GM19463 (cell line): Measurements from ENCODE around the gene CNOT4.
A peak's percentile ranks its signal among the peaks of the same experiment; 100 is the strongest.
"Not testable (repeated sequence)": the region's sequence is repeated elsewhere in the genome, so short reads cannot be mapped to it uniquely, and the experiment has no call there.

Experiments
- ATAC-seq: cut with Tn5 transposase; IDR thresholded peaks from one replicate; pipeline ENCODE4 v1.9.1; 2021; ENCODE audit warnings: mild to moderate bottlenecking, moderate library complexity; ENCODE audit not compliant: unreplicated experiment

Gene CNOT4

GRCh38 chr7:135366843-135367508 lies 142.9 kb downstream of the CNOT4 start:
- no peak for ATAC-seq

GRCh38 chr7:135365721-135366120 lies 144.2 kb downstream of the CNOT4 start:
- ATAC-seq = no peak

DNA sequence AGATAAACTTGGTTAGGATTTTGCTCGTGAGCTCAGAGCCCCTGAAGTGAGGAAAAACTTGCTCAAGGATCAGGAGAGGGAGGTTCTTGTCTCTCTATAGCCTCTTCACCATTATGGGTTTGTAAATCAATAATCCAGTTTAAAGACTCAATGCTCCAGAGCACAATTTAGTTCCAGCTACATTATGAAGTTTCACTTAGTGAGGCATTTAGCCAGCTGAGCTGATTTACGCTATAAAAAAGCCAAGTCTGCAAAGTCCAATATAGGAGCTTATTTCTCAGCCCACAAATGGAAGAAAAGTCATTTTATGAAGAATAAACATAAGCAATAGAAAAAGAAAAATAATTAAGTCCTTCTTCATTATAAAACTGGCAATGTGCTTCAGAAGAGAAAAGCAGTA lies 145.7 kb downstream of the CNOT4 start:
- no peak for ATAC-seq

DNA sequence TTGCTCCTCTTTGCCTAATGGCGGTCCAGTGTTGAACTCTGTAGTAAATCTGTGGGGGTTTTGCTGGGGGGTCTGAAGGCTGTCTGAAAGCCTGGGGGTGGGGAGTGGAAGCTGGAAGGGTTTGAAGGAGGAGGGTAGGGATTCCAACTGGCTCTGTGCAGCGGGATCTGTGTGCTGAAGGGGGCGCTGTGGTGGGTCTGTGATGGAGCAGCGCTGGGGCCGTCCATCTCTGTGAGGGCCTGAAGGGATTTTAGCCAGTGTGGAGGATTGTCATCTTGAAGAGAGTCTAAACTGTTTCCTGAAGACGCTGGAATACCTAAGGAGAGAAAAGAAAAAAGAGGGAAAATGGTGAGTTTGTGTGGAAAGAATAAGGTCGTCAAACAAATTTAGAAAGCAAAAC lies 147.0 kb downstream of the CNOT4 start:
- ATAC-seq = no peak

GRCh38 chr7:135361788-135362187 lies 148.1 kb downstream of the CNOT4 start:
- ATAC-seq = no peak

GRCh38 chr7:135359615-135360014 lies 150.3 kb downstream of the CNOT4 start:
- no peak for ATAC-seq

DNA sequence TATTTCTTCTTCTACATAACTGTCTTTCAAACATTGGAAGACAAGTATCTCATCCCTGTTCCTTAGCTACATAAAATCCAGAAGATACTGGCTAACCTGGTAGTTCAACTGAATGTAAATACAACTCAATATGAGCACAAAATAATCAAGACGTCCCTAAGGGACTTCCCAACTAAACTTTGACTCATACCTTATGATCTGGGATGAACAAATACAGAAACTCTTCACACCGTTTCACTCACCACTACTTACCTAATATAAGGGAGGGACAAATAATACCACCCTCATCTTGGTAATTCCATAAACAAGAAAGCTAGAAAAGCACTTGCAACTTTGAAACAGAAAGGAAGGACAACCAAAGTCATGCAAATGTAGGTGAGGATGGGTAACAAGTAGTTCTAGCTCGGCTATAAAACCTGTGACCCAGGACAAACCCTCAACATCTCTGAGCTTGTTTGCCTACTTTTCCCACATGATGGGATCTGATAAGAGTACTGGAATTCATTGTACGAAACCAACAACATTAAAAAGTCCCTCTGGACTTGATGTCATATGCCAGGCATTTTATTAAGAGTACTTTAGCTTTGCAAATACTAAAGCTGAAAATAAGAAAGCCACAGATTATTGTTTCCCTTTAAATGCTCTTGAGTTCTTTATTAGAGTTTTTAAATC lies 154.4 kb downstream of the CNOT4 start:
- ATAC-seq = no peak

DNA sequence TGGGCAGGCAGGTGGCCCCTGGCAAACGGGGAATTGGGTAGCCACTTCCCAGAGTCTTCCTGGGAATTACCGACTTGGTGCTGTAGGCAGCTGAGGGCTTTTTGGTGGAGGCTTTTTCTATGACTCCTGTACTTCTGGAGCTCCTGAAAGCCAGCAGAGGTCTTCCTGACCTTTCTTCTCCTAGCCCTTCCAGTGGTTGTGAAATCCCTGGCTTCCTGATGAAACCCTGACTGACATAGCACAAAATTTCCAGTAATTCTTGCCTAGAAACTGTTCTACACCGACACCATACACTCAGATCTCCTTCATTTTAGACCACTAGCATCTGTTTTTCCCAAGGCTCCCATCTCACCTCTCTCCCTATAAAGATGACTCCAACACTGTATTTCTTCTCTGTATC lies 156.1 kb downstream of the CNOT4 start:
- ATAC-seq = no peak

GRCh38 chr7:135352285-135352684 lies 157.6 kb downstream of the CNOT4 start:
- no peak for ATAC-seq

DNA sequence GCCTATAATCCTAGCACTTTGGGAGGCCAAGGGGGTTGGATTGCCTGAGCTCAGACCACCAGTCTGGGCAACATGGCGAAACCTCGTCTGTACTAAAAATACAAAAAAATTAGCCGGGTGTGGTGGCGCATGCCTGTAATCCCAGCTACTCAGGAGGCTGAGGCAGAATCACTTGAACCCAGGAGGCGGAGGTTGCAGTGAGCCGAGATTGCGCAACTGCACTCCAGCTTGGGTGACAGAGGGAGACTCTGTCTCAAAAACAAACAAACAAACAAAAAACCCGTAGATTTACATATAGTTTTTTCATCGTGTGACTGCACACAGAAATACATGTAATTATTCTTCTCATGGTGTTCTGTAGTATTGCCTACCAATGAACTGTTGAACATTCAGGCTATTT lies 158.8 kb downstream of the CNOT4 start:
- ATAC-seq = not testable (repeated sequence)

DNA sequence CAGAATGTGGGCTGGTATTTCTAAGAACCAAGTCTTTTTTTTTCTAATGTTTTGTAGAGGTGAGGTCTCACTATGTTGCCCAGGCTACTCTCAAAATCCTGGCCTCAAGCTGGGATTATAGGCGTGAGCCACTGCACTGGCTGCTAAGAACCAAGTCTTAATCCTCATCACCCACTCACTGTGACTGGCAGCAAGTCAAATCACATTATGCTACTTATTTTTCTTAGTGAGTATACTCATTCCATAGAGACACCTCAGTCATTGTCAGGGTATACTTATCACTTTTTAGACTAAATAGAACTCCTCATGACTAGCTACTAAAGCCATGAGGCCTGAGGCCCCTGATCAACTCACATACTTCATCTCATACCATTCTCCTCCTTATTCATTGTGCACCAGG lies 160.2 kb downstream of the CNOT4 start:
- ATAC-seq = no peak

DNA sequence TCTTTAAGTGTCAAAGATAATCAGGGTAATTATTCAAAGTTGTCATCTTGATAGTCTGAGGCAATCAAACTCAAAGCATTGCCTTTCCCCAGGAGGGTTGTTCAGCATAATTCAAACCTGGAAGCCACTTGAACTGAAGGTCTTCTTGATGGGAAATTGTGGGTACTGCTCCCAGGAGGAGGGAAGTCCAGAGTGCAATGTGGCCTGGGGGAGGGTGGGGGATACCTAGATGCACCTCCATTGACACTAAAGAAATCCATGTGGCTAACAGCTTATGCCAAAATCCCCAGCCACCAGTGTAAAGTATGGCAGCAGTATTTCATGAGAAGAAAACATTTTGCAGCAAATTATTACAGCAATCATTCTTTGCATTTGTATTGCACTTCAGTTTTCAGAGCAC lies 161.4 kb downstream of the CNOT4 start:
- no peak for ATAC-seq

- ATAC-seq = no peak
These were observed 166.5 kb downstream of the CNOT4 start for GRCh38 chr7:135343361-135343760.

- no peak for ATAC-seq
These were observed 167.0 kb downstream of the CNOT4 start for GRCh38 chr7:135342887-135343286.

DNA sequence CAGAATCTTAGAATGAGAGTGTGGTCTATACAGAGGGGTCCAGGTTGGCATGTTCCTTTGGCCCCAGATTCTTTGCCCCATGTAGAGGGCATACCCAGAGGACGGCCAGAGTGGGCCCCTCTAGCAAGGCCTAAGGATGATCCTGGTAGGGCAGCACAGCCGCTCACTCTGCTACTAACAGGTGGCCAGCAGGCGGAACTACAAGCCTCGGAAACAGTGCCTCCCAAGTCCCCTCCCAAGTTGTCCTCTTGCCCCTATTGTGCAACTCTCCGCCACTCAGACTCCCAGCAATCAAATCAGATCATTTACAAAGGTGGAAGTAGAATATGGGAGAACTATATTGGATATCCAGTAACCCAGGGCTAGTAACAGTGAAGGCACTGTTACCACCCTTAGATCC lies 168.9 kb downstream of the CNOT4 start:
- no peak for ATAC-seq

DNA sequence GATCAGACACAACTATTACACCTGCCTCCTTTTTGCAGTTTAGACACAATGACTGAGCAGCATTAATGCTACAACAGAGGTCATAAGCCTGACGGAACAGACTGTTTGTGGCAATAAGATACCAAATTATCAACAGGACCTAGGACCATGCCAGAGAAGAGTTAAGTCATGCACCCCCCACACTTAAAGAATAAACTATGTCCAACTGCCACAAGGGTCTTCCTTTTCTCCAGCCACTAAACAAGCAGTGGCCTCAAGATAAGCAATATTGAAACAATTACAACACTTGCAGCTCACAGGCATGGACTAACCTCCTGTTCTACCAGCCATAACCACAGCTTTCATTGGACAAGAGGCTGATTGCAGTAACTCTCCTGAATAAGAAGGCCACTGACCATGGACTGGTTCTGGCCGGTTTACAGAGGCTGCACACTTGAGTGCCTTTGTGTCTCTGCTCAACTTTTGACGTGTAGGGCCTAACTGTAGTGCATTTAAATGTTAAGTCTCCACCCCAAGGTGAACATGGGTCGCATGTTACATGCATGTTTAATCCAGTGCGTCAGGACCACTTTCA lies 171.8 kb downstream of the CNOT4 start:
- no peak for ATAC-seq

GRCh38 chr7:135337506-135337905 lies 172.4 kb downstream of the CNOT4 start:
- no peak for ATAC-seq

DNA sequence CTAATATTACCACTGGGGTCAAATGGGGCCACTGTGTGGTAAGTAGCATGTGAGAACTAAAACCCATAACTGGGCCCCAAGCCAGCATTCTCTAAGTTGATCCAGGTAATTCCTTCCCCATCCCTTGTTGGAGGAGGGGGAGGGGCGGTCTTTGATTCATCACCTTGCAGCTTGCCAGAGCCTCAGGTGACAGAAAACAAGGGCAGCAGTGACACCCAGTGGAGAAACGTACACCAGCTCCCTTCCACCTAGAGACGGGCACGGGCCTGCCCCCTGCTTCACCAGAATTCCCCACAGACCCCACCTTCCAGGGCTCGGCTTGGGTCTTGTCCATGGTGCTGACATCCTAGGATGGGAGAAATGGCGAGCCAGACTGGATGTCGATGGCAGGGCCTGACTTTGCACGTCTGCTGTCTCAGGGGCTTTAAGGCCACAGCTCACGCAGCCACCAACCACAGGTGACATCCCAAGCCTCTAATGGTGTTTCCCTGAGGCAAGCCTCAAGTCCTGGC lies 174.2 kb downstream of the CNOT4 start:
- peak; percentile 75 for ATAC-seq

DNA sequence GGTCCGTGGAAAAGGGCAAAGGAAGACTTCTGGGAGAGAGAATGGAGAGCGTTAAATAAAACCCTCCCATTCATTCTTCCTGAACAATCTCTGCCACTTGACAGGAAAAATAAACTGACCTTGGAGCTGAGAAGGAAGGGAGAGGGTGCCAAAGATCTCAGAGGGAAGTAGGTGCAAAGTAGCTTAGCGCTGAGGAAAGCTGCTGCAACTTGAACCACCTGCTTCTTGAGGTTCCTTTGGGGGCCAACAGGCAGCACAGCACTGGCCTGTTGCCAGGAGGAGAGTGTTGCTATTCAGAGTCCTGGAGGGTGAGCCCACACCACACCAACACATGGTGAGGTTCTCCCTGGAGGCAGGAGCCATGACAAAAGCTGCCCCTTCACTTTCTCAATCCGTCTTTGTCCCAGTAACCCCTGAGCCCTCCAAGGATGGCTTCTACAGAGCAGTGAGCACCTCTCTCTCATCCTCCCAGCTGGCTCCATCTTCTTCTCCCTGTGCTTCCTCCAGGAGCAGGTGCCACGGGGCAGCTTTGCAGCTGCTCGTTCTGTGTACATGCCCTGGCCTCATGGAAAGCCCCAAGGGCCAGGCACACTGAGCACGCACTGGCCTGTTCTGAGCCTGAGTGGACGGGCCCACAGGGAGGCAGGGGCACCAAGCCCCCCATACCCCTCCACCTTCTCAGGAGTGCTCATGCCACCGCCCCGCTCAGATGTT lies 174.9 kb downstream of the CNOT4 start:
- no peak for ATAC-seq

- no peak for ATAC-seq
These were observed 176.0 kb downstream of the CNOT4 start for GRCh38 chr7:135333946-135334345.

DNA sequence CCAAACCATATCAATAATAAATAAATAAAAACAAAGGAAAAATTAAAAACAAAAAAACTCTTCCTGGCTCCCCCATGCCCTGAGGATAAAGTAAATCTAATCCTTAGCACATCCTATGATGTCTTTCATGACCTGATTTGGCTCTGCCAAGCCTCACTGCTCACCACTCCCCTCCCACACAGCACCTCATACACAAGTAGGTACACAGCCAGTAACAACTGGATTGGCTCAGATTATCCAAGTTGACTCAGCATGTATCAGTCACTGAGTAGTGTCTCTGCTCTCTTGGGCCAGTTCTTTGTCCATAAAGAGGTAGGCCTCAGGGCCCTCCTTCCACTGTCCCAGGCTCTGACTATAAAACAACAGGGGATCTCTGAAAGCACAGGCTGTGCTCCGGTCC lies 176.7 kb downstream of the CNOT4 start:
- no peak for ATAC-seq

DNA sequence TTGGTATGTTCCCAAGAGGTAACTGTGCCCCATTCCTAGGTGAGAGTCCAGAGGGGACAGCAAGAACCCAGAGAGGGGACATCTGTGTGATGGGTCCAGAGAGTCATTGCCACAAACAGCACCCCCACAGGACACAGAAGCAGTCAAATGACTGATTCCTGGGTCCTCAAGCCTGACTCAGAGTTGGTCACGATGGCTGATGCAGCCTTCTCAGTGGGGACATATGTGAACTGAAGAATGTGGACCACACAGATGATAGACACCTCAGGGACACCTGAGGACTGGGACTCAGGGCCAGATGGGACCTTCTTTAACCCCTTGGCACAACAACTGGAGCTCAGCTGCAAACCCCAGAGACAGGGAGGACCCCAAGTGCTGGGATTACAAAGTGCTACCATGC lies 179.8 kb downstream of the CNOT4 start:
- ATAC-seq = no peak
